Erythroblast (primary cell): ENCODE results near the gene RAB6B.

Experiments
- GATA1 ChIP-seq: IDR thresholded peaks from 2 replicates; pipeline ENCODE4 v1.6.1; 2011; ENCODE audit warnings: low read depth, mild to moderate bottlenecking, control low read depth, low read length, moderate library complexity
- POLR2A ChIP-seq: IDR thresholded peaks from 2 replicates; pipeline ENCODE4 v1.6.1; 2011; ENCODE audit warnings: mild to moderate bottlenecking, low read length

- TF ChIP-seq GATA1 (no peak), POLR2A (no peak)
Measured at GRCh38 chr3:133928903-133929607, 33.4 kb upstream of the RAB6B start.
